Epithelial cell of proximal tubule (primary cell): ENCODE data around the gene BMPER. TPM values are rescaled to one million over a fixed set of nuclear protein-coding genes. Genes with fewer than 3 reads are reported as not detected.

ENCODE experiments used
- DNase-seq: peaks from one replicate; pipeline ENCODE4 v3.0.0-alpha.2; 2011; ENCODE audit warnings: low read depth
- H3K4me3 ChIP-seq: 2 replicates; pipeline ENCODE4 v1.5.1; 2011; ENCODE audit warnings: low read depth, mild to moderate bottlenecking, low read length
- total RNA-seq: library from RNA; depleted of rRNA; stranded (reverse); fragments of >200 nt; gene quantifications from 2 replicates; pipeline ENCODE4 v1.2.3, GENCODE V29; 2015
- TF ChIP-seq, protein P1 (sequence below): conservative IDR thresholded peaks from 2 replicates; pipeline ENCODE4 v1.5.1; 2012; ENCODE audit warnings: low read depth, mild to moderate bottlenecking, low read length

Gene BMPER
- total RNA-seq, 1 donor from 2014 or later, result 0.29 TPM

DNA sequence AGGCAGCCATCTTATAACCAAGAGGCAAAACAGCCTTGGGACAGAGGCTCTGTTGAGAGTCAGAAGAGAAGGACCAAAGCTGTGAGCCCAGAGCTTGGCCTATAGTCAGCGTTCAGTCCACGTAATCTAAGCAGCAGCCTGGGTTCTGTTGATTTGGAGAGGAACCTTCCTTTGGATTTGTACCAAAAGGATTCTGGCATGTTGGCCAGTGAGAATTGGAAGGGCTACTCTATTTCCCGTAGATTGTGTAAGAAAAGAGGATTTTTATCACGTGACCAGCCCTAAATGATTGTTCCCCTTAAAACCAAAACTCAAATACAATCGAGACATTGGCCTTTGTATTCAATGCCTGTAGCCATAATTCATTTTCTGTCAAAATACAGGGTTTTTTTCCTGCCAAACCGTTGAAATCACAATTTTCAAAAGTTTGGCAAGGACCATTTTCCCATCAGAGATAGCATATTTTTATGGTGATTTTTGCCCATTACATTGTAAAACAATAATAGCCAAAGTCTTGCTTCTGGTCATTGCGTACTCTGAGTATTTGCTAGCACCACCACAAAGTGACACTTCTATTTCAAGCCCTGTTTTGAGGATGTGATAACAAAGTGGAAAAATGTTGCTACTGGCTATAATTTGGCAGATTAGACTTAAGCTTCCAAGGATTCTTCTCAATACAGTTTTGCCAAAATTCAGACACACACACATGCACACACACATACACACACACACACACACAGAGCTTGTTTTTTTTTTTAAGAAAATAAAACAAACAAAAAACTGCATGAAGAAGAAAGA lies 23.1 kb upstream of the BMPER start:
- TF ChIP-seq, protein P1, sequence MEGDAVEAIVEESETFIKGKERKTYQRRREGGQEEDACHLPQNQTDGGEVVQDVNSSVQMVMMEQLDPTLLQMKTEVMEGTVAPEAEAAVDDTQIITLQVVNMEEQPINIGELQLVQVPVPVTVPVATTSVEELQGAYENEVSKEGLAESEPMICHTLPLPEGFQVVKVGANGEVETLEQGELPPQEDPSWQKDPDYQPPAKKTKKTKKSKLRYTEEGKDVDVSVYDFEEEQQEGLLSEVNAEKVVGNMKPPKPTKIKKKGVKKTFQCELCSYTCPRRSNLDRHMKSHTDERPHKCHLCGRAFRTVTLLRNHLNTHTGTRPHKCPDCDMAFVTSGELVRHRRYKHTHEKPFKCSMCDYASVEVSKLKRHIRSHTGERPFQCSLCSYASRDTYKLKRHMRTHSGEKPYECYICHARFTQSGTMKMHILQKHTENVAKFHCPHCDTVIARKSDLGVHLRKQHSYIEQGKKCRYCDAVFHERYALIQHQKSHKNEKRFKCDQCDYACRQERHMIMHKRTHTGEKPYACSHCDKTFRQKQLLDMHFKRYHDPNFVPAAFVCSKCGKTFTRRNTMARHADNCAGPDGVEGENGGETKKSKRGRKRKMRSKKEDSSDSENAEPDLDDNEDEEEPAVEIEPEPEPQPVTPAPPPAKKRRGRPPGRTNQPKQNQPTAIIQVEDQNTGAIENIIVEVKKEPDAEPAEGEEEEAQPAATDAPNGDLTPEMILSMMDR, result no peak
- no peak overlapping the region for H3K4me3 ChIP-seq
- DNase-seq, result no peak

DNA sequence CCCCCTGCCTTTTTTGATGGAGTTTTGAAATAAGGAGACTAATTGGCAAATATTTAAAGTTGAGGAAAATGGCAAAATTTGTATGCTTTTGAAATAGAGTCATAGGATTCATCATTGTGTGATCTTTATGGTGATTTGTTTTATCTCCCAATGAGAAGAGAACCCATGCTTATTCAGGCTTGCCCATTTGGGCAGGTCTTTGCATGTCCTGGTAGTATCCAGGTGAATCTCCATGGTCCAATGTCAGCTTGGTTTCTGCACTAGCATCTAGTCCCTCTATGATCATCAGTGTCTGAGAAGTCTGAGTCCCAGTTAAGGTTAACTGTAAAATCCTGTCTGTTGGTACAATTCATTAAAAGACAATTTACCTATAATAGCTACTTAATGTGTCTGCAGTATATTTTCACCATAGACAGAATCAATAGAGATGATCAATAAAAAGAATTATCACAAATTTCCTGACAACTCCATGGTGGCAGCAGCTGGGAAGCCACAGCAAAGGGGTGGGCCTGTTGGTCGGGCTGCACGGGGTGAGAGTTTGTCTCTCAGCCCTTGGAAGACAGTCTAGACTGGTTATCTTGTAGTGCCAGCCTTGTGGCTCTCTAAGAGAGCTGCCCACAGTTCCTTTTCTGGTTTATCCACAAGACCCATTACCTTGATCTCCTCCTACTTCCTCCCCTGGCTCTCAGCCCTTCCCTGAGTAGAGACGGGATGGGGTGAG lies 22.2 kb upstream of the BMPER start:
- H3K4me3 ChIP-seq, result no peak overlapping the region
- DNase-seq, result no peak
- TF ChIP-seq, protein P1, result no peak

DNA sequence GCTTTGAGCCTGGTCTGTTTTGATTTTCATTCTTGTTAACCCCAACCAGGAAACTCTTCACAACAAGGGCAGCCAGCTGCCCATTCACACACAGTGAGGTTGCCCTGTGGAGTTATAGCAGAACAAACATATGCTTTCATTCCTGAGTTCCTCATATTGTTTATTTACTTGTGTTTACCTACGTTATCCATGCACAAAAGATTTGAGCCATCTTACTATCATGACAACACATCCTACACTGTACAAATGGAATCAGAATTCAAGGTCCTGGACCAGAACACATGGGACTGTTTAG lies 21.7 kb upstream of the BMPER start:
- DNase-seq, result no peak
- H3K4me3 ChIP-seq, result no peak overlapping the region
- TF ChIP-seq, protein P1, result no peak

DNA sequence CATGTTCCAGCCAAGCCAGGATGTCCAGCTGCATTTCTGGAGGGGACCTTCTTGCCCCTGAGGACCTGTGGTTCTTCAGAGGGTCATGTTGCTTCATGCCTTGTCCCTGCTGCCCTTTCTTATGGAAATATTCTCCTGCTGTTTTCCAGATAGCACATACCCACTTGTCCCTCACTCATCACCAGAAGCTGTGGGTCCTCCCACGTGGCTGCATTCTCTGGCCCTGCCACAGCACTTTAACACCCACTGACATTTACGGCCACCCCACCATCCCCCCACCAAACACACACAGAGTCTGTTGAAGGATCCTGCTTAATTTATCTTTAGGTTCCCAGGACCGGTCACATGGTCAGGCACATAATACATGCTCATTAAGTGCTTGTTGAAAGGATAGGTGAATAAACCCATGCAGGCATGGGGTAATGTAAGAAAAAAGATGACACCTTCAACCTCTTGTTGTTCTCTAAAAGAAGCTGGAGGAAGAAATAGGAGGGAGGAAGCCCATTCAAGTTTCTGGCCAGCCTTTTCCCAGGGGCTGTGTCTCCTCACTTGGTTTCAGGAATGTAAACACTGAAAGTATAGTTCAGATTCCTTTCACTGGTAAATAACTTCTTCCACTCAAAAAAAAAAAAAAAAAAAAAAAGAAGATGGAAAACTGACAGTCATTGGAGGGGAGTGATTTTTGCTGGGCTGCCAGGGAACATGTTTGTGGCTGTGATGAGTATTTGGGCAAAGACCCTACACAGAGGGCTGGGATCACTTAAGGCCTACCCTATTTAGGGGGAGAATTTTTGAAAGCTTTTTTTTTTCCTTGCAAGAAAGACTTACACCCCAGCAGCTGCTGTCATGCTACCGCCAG lies 19.8 kb upstream of the BMPER start:
- TF ChIP-seq, protein P1, result no peak
- H3K4me3 ChIP-seq, result no peak overlapping the region
- no peak for DNase-seq

DNA sequence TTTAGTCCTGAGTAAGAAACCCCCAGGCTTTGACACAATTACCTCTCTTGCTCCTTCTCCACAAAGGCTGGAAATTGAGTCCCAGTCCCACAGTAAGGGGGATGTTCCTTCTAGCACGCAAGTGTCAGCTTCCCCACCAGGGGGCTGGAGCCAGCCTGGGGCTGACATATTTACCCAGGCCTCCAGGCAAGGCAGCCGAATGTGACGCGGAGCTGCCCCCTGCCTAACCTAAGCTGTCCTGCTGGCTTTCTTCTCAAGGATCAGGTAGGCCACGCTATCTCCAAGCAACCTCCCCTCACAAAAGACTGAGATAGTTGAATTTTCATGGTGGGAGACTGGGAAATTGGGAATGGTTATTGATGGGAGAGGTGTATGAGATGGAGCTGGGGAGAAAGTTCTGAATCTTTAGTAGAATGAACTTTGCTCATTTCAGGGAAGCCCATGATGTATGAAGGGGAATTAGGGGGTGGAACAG lies 19.2 kb upstream of the BMPER start:
- no peak overlapping the region for H3K4me3 ChIP-seq
- no peak for DNase-seq
- TF ChIP-seq, protein P1, result peak; percentile 28

DNA sequence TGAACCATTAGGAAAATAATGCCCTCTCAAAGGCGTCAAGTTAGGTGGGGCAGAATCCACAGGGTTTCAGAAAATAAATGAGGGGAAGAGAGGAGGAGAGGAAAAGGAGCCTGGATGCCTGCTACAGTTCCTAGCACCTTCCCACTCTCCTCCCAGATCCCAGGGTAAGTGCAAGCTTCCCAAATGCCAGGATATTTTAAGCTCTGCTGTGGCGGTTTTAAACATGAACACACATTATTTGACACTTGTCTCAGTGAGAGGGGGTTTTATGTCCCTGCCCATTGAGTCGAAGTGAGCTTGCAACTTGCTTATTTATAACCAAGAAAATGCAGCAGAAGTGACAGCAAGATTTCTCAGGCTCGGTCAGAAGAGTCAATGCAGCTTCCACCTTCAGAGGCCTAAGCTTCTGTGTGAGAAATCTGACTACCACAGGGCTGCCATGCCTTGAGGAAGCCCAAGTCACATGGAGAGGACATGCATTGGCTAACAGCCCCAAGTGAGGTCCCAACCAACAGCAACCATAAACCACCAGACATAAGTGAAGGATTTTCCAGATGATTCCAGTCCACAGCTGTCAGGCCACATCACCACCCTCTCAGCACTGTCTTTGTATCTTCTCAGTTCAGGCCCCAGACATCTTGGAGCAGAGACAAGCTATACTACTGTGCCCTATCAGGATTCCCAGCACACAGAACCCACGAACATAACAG lies 17.9 kb upstream of the BMPER start:
- TF ChIP-seq, protein P1, result no peak
- no peak for DNase-seq
- H3K4me3 ChIP-seq, result no peak overlapping the region
